B cell (primary cell): ENCODE measurements around the gene SPPL3. TPM values are rescaled to one million over a fixed set of nuclear protein-coding genes. Genes with fewer than 3 reads are reported as not detected.

Experiments
- ATAC-seq: fragments of 200-7000 bp; cut with Tn5 transposase; one replicate; pipeline ENCODE4 v1.10.0; 2021; ENCODE audit warnings: low read depth, mild to moderate bottlenecking, moderate number of reproducible peaks, moderate library complexity
- CTCF ChIA-PET: fragments of 350-600 bp; sonication (Branson Sonifier 250); formaldehyde crosslinking; loops from one replicate; lab custom pipeline; 2021; ENCODE audit warnings: antibody characterized with exemption, inconsistent platforms; lab: Charles Lee
- POLR2A ChIA-PET: fragments of 350-600 bp; sonication (Branson Sonifier 250); formaldehyde crosslinking; loops from one replicate; lab custom pipeline; 2021; ENCODE audit warnings: antibody characterized with exemption; lab: Charles Lee
- DNase-seq: peaks from one replicate; pipeline ENCODE4 v3.0.0; 2013
- H2AFZ ChIP-seq: 2 replicates; pipeline ENCODE4 v1.6.1; 2012; ENCODE audit warnings: mild to moderate bottlenecking, low read depth, low read length; ENCODE audit not compliant: insufficient read depth, poor library complexity, severe bottlenecking
- H3K27ac ChIP-seq, 2 donors: 1 replicate in 1 of 2; 2 replicates in 1 of 2; pipeline ENCODE4 v1.5.1; 2012 to 2013; ENCODE audit warnings: low read length in 2 of 2, mild to moderate bottlenecking in 2 of 2, moderate library complexity in 1 of 2
- H3K27me3 ChIP-seq, 4 experiments: fragments of 200-600 bp in 1 of 4; sonication (generic) in 1 of 4; replicated peaks in 1 of 4; 1 replicate in 2 of 4; 2 replicates in 2 of 4; pipeline versions ENCODE4 v1.6.1 to v1.7.0; 2013 to 2016; ENCODE audit warnings: low read length in 3 of 4, mild to moderate bottlenecking in 2 of 4, mixed read lengths in 1 of 4, moderate library complexity in 1 of 4; ENCODE audit not compliant: insufficient read depth in 4 of 4, control insufficient read depth in 3 of 4; ENCODE audit errors: control extremely low read depth in 1 of 4
- H3K36me3 ChIP-seq, 2 experiments: replicated peaks in 1 of 2; 1 replicate in 1 of 2; 2 replicates in 1 of 2; pipeline versions ENCODE4 v1.6.1 to v1.7.1; 2013; ENCODE audit warnings: low read length in 1 of 2; ENCODE audit not compliant: insufficient read depth in 2 of 2, control insufficient read depth in 1 of 2; ENCODE audit errors: control extremely low read depth in 1 of 2, extremely low read depth in 1 of 2
- H3K4me1 ChIP-seq, 2 donors: fragments of 200-600 bp in 1 of 2; sonication (generic) in 1 of 2; 1 replicate in 1 of 2; 2 replicates in 1 of 2; pipeline versions ENCODE4 v1.5.1 to v1.6.1; 2013 to 2017; ENCODE audit warnings: low read length in 2 of 2; ENCODE audit not compliant: control insufficient read depth in 2 of 2, insufficient read depth in 2 of 2
- H3K4me2 ChIP-seq: replicated peaks from 2 replicates; pipeline ENCODE3; 2012; ENCODE audit warnings: mild to moderate bottlenecking, low read depth, low read length; ENCODE audit not compliant: poor library complexity, severe bottlenecking
- H3K4me3 ChIP-seq, 5 experiments: fragments of 200-600 bp in 1 of 5; sonication (generic) in 1 of 5; 1 replicate in 3 of 5; 2 replicates in 2 of 5; pipeline versions ENCODE4 v1.5.1 to v1.7.0; 2011 to 2016; ENCODE audit warnings: low read length in 4 of 5, mild to moderate bottlenecking in 4 of 5, low read depth in 2 of 5, control low read depth in 1 of 5, moderate library complexity in 1 of 5; ENCODE audit not compliant: insufficient read depth in 1 of 5; ENCODE audit errors: control extremely low read depth in 1 of 5, extremely low read depth in 1 of 5
- H3K79me2 ChIP-seq: fragments of 200-600 bp; sonication (generic); one replicate; pipeline ENCODE4 v1.6.0; 2016; ENCODE audit warnings: low read length; ENCODE audit not compliant: control insufficient read depth, insufficient read depth
- H3K9ac ChIP-seq: fragments of 200-600 bp; sonication (generic); 2 replicates; pipeline ENCODE4 v1.6.1; 2017; ENCODE audit warnings: mild to moderate bottlenecking, low read length, moderate library complexity
- H3K9me3 ChIP-seq, 3 donors: one replicate each; pipeline versions ENCODE4 v1.6.1 to v1.7.1; 2013; ENCODE audit warnings: low read length in 2 of 3; ENCODE audit not compliant: control insufficient read depth in 2 of 3, insufficient read depth in 1 of 3; ENCODE audit errors: control extremely low read depth in 1 of 3
- H4K20me1 ChIP-seq: 2 replicates; pipeline ENCODE4 v1.6.0; 2012; ENCODE audit warnings: mild to moderate bottlenecking, low read length; ENCODE audit not compliant: insufficient read depth, control insufficient read depth, poor library complexity, severe bottlenecking
- H3K27ac Mint-ChIP-seq: one replicate; pipeline ENCODE4 v1.8.0; 2021; ENCODE audit warnings: mixed read lengths
- H3K27me3 Mint-ChIP-seq: one replicate; pipeline ENCODE4 v1.8.0; 2021; ENCODE audit warnings: mixed read lengths
- H3K4me1 Mint-ChIP-seq: one replicate; pipeline ENCODE4 v1.8.0; 2021; ENCODE audit warnings: mixed read lengths
- H3K4me3 Mint-ChIP-seq: one replicate; pipeline ENCODE4 v1.8.0; 2021; ENCODE audit warnings: mixed read lengths
- H3K9me3 Mint-ChIP-seq: one replicate; pipeline ENCODE4 v1.8.0; 2022; ENCODE audit warnings: mixed read lengths; ENCODE audit not compliant: insufficient read depth
- CTCF ChIP-seq: fragments of 200-600 bp; IDR thresholded peaks from one replicate; pipeline ENCODE4 v1.8.0; 2022; ENCODE audit warnings: antibody characterized with exemption, mild to moderate bottlenecking
- EZH2 ChIP-seq: IDR thresholded peaks from 2 replicates; pipeline ENCODE4 v1.6.1; 2012; ENCODE audit warnings: borderline replicate concordance, low read depth, mild to moderate bottlenecking, moderate library complexity, low read length; ENCODE audit not compliant: insufficient read depth, poor library complexity, severe bottlenecking
- WGBS: methylation state at CpG from one replicate; pipeline ENCODE4 v1.1.5; 2013; ENCODE audit warnings: missing lambda C conversion rate; ENCODE audit not compliant: insufficient coverage; 5-methylcytosine and 5-hydroxymethylcytosine counted together
- intact Hi-C: fragments of 100-400 bp; cut with micrococcal nuclease; formaldehyde crosslinking; loops from one replicate; pipeline ENCODE4 v1.10.0; 2022
- polyA plus RNA-seq: library from polyadenylated mRNA; depleted of rRNA; stranded (reverse); fragments of >200 nt; gene quantifications from 2 replicates; pipeline ENCODE4 v1.2.3, GENCODE V29; 2012
- total RNA-seq, 2 donors: library from RNA; stranded (reverse); fragments of 120-200 nt in 1 of 2; gene quantifications; 1 replicate in 1 of 2; 2 replicates in 1 of 2; pipeline versions ENCODE4 v1.2.3 to v1.2.4, GENCODE V29; 2013 to 2022

Gene SPPL3
- total and polyA plus RNA-seq, 2 donors (not counting 1 experiment from before 2014, with no cell fraction given) = 12.3 to 43.6 TPM

- Histone ChIP-seq H3K4me1 (no peaks in the 10 kb centered on the region), H3K27me3 (no peaks in the 10 kb centered on the region), H3K79me2 (no peaks in the 10 kb centered on the region), H3K4me3 (no peak overlapping the region), H2AFZ (no peak overlapping the region), H3K9ac (no peak overlapping the region), H4K20me1 (no peaks in the 10 kb centered on the region), H3K36me3 (no peaks in the 10 kb centered on the region), H3K4me2 (no peak overlapping the region), H3K9me3 (peaks cover 3 to 34% (median 11%) of the 10 kb centered on the region in 3 donors), H3K27ac (no peak overlapping the region)
- Mint-ChIP-seq H3K4me1 (no peaks in the 10 kb centered on the region), H3K27me3 (no peaks in the 10 kb centered on the region), H3K4me3 (no peak overlapping the region), H3K9me3 (peaks cover 5% of the 10 kb centered on the region), H3K27ac (no peak overlapping the region)
- ChIA-PET CTCF (no interaction called here), POLR2A (no interaction called here)
- ATAC-seq (no peak), DNase-seq (no peak)
- intact Hi-C loops = no loop called here
- TF ChIP-seq CTCF = no peak
- WGBS = 100% methylated on average over 5 of the region's 7 CpGs
Measured at GRCh38 chr12:120914794-120915193, 10.6 kb upstream of the SPPL3 start.

- ATAC-seq (no peak), DNase-seq (no peak)
- H3K79me2 ChIP-seq = no peaks in the 10 kb centered on the region
- Mint-ChIP-seq H3K4me3 (no peak overlapping the region), H3K9me3 (no peaks in the 10 kb centered on the region), H3K27me3 (no peaks in the 10 kb centered on the region), H3K4me1 (no peaks in the 10 kb centered on the region), H3K27ac (no peak overlapping the region)
- H3K27me3 ChIP-seq = no peaks in the 10 kb centered on the region
- ChIA-PET POLR2A (no interaction called here), CTCF (interaction anchor here (0.7 kb wide), 1 partner anchor 110 kb away, joined by 3 read pairs; no protein-coding TSS in a partner anchor)
- no peak overlapping the region for H3K27ac ChIP-seq
- no peak overlapping the region for H3K4me3 ChIP-seq
- H4K20me1 ChIP-seq = no peaks in the 10 kb centered on the region
- peaks cover under 1% of the 10 kb centered on the region in 2 donors for H3K4me1 ChIP-seq
- H3K36me3 ChIP-seq = no peaks in the 10 kb centered on the region
- intact Hi-C loops = loop anchor here (10.0 kb wide), 1 partner anchor 445 kb away; the partner anchor contains the start of gene SRSF9
- TF ChIP-seq CTCF (no peak), EZH2 (no peak)
- H3K4me2 ChIP-seq = no peak overlapping the region
- no peaks in the 10 kb centered on the region for H3K9me3 ChIP-seq
- H2AFZ ChIP-seq = no peak overlapping the region
- WGBS = 83% methylated on average over 1 of the region's 5 CpGs
- H3K9ac ChIP-seq = no peak overlapping the region
Measured at GRCh38 chr12:120909633-120910298, 5.6 kb upstream of the SPPL3 start.
